GM23338 (cell line): ENCODE data around the gene PRIMPOL.

ENCODE experiments used
- CREB1 ChIP-seq: fragments of 250-450 bp; sonication (Bioruptor Pico); IDR thresholded peaks from 2 replicates; pipeline ENCODE4 v1.5.0; 2020; ENCODE audit warnings: low read depth, mild to moderate bottlenecking, moderate library complexity
- EZH2 ChIP-seq: fragments of 200-600 bp; sonication (generic); IDR thresholded peaks from one replicate; pipeline ENCODE4 v1.8.0; 2017; ENCODE audit warnings: antibody characterized with exemption, mild to moderate bottlenecking, low read depth; ENCODE audit not compliant: unreplicated experiment
- EZH2phosphoT487 ChIP-seq: fragments of 200-600 bp; sonication (generic); IDR thresholded peaks from one replicate; pipeline ENCODE4 v1.8.1; 2018; ENCODE audit warnings: antibody characterized with exemption; ENCODE audit not compliant: unreplicated experiment
- JUNB ChIP-seq: IDR thresholded peaks from one replicate; pipeline ENCODE4 v1.6.1; 2016; ENCODE audit warnings: antibody characterized with exemption; ENCODE audit not compliant: unreplicated experiment
- POLR2AphosphoS5 ChIP-seq: IDR thresholded peaks from 2 replicates; pipeline ENCODE4 v1.6.1; 2016; ENCODE audit warnings: antibody characterized with exemption, low read depth
- STAT1 ChIP-seq: IDR thresholded peaks from one replicate; pipeline ENCODE4 v1.6.1; 2016; ENCODE audit warnings: antibody characterized with exemption; ENCODE audit not compliant: unreplicated experiment
- ZNF331 ChIP-seq: fragments of 250-450 bp; sonication (Bioruptor Pico); IDR thresholded peaks from 2 replicates; pipeline ENCODE4 v1.5.0; 2020; ENCODE audit warnings: low read depth, mild to moderate bottlenecking, moderate library complexity
- TF ChIP-seq, protein P1 (sequence below), 2 experiments: fragments of 200-600 bp in 1 of 2; sonication (generic) in 1 of 2; conservative IDR thresholded peaks; 2 replicates each; pipeline versions ENCODE4 v1.5.1 to v1.6.1; 2016 to 2017; ENCODE audit warnings: antibody characterized with exemption in 2 of 2, low read depth in 2 of 2, mild to moderate bottlenecking in 2 of 2, moderate library complexity in 1 of 2
- TF ChIP-seq, protein P2 (sequence below): IDR thresholded peaks from one replicate; pipeline ENCODE4 v1.6.1; 2018; ENCODE audit warnings: antibody characterized with exemption; ENCODE audit not compliant: unreplicated experiment
- TF ChIP-seq, protein P3 (sequence below): IDR thresholded peaks from 2 replicates; pipeline ENCODE4 v1.6.1; 2016; ENCODE audit warnings: antibody characterized with exemption

DNA sequence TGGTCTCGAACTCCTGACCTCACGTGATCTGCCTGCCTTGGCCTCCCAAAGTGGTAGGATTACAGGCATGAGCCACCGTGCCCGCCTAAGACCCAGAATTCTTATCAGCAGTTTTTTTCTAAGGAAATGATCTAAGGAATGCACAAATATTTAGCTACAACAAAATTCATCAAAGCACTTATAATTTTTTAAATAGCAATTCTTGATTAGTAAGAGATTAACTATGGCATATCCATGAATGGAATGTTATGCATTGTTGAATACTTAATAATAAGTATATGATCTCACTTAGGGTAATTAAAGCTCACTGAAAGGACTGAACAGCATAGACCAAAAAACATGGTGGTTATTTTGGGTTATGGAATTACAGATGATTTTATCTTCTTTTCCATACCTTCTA, 66.0 kb downstream of the PRIMPOL start:
- TF ChIP-seq, protein P1, sequence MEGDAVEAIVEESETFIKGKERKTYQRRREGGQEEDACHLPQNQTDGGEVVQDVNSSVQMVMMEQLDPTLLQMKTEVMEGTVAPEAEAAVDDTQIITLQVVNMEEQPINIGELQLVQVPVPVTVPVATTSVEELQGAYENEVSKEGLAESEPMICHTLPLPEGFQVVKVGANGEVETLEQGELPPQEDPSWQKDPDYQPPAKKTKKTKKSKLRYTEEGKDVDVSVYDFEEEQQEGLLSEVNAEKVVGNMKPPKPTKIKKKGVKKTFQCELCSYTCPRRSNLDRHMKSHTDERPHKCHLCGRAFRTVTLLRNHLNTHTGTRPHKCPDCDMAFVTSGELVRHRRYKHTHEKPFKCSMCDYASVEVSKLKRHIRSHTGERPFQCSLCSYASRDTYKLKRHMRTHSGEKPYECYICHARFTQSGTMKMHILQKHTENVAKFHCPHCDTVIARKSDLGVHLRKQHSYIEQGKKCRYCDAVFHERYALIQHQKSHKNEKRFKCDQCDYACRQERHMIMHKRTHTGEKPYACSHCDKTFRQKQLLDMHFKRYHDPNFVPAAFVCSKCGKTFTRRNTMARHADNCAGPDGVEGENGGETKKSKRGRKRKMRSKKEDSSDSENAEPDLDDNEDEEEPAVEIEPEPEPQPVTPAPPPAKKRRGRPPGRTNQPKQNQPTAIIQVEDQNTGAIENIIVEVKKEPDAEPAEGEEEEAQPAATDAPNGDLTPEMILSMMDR (conservative IDR thresholded peaks at IDR 0.05; ENCODE audit: low read depth in 2 of 2) = no peak
- TF ChIP-seq POLR2AphosphoS5 = no peak
- TF ChIP-seq EZH2phosphoT487 = no peak
- no peak for TF ChIP-seq EZH2
- TF ChIP-seq, protein P2, sequence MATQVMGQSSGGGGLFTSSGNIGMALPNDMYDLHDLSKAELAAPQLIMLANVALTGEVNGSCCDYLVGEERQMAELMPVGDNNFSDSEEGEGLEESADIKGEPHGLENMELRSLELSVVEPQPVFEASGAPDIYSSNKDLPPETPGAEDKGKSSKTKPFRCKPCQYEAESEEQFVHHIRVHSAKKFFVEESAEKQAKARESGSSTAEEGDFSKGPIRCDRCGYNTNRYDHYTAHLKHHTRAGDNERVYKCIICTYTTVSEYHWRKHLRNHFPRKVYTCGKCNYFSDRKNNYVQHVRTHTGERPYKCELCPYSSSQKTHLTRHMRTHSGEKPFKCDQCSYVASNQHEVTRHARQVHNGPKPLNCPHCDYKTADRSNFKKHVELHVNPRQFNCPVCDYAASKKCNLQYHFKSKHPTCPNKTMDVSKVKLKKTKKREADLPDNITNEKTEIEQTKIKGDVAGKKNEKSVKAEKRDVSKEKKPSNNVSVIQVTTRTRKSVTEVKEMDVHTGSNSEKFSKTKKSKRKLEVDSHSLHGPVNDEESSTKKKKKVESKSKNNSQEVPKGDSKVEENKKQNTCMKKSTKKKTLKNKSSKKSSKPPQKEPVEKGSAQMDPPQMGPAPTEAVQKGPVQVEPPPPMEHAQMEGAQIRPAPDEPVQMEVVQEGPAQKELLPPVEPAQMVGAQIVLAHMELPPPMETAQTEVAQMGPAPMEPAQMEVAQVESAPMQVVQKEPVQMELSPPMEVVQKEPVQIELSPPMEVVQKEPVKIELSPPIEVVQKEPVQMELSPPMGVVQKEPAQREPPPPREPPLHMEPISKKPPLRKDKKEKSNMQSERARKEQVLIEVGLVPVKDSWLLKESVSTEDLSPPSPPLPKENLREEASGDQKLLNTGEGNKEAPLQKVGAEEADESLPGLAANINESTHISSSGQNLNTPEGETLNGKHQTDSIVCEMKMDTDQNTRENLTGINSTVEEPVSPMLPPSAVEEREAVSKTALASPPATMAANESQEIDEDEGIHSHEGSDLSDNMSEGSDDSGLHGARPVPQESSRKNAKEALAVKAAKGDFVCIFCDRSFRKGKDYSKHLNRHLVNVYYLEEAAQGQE = no peak
- TF ChIP-seq, protein P3, sequence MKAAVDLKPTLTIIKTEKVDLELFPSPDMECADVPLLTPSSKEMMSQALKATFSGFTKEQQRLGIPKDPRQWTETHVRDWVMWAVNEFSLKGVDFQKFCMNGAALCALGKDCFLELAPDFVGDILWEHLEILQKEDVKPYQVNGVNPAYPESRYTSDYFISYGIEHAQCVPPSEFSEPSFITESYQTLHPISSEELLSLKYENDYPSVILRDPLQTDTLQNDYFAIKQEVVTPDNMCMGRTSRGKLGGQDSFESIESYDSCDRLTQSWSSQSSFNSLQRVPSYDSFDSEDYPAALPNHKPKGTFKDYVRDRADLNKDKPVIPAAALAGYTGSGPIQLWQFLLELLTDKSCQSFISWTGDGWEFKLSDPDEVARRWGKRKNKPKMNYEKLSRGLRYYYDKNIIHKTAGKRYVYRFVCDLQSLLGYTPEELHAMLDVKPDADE = no peak
- TF ChIP-seq ZNF331 (CRISPR knock-in tag) = no peak
- TF ChIP-seq CREB1 = no peak
- TF ChIP-seq JUNB = no peak
- no peak for TF ChIP-seq STAT1
